Bronchial epithelial cell (primary cell): ENCODE data around the gene RPTN. TPM values are rescaled to one million over a fixed set of nuclear protein-coding genes. Genes with fewer than 3 reads are reported as not detected.
A peak's percentile ranks its signal among the peaks of the same experiment; 100 is the strongest.

Experiments used
- DNase-seq: peaks from one replicate; pipeline ENCODE4 v3.0.0-alpha.2; 2010; ENCODE audit warnings: low read depth
- FAIRE-seq: peaks from 2 replicates; lab custom pipeline; 2011; peaks lifted over from hg19 to GRCh38; lab: Jason Lieb, UNC
- H3K27me3 ChIP-seq: 2 replicates; pipeline ENCODE4 v1.5.1; 2011; ENCODE audit warnings: low read length; ENCODE audit not compliant: control insufficient read depth, insufficient read depth
- H3K36me3 ChIP-seq: 2 replicates; pipeline ENCODE4 v1.5.1; 2011; ENCODE audit warnings: low read length; ENCODE audit not compliant: control insufficient read depth, insufficient read depth
- H3K4me3 ChIP-seq: 2 replicates; pipeline ENCODE4 v1.5.1; 2011; ENCODE audit warnings: mild to moderate bottlenecking, low read depth, low read length, control low read depth
- total RNA-seq: library from RNA; depleted of rRNA; stranded (reverse); fragments of >200 nt; gene quantifications from 2 replicates; pipeline ENCODE4 v1.2.1, GENCODE V29; 2014
- TF ChIP-seq, protein P1 (sequence below): IDR thresholded peaks from 2 replicates; pipeline ENCODE4 v1.5.1; 2011; ENCODE audit warnings: mild to moderate bottlenecking, moderate library complexity, low read length, control low read depth, inconsistent platforms; ENCODE audit not compliant: insufficient read depth, severe bottlenecking

Gene RPTN
- total RNA-seq, 1 donor from 2014 or later: 0.53 TPM

GRCh38 chr1:152189657-152190442, 30.8 kb upstream of the RPTN start:
- Histone ChIP-seq H3K4me3 (peak overlapping the region; percentile 38), H3K36me3 (no peaks in the 10 kb centered on the region), H3K27me3 (no peaks in the 10 kb centered on the region)
- TF ChIP-seq, protein P1, sequence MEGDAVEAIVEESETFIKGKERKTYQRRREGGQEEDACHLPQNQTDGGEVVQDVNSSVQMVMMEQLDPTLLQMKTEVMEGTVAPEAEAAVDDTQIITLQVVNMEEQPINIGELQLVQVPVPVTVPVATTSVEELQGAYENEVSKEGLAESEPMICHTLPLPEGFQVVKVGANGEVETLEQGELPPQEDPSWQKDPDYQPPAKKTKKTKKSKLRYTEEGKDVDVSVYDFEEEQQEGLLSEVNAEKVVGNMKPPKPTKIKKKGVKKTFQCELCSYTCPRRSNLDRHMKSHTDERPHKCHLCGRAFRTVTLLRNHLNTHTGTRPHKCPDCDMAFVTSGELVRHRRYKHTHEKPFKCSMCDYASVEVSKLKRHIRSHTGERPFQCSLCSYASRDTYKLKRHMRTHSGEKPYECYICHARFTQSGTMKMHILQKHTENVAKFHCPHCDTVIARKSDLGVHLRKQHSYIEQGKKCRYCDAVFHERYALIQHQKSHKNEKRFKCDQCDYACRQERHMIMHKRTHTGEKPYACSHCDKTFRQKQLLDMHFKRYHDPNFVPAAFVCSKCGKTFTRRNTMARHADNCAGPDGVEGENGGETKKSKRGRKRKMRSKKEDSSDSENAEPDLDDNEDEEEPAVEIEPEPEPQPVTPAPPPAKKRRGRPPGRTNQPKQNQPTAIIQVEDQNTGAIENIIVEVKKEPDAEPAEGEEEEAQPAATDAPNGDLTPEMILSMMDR: peak; percentile 64
- FAIRE-seq (no peak), DNase-seq (peak; percentile 74)

GRCh38 chr1:152188673-152189591, 29.9 kb upstream of the RPTN start:
- FAIRE-seq (no peak), DNase-seq (peak; percentile 61)
- TF ChIP-seq, protein P1: peak; percentile 75
- H3K36me3 ChIP-seq: no peaks in the 10 kb centered on the region
- H3K27me3 ChIP-seq: no peaks in the 10 kb centered on the region
- H3K4me3 ChIP-seq: peak overlapping the region; percentile 38

GRCh38 chr1:152186556-152187285, 27.7 kb upstream of the RPTN start:
- no peaks in the 10 kb centered on the region for H3K36me3 ChIP-seq
- TF ChIP-seq, protein P1: no peak
- DNase-seq (peak; percentile 83), FAIRE-seq (peak; percentile 64)
- no peaks in the 10 kb centered on the region for H3K27me3 ChIP-seq
- no peak overlapping the region for H3K4me3 ChIP-seq

DNA sequence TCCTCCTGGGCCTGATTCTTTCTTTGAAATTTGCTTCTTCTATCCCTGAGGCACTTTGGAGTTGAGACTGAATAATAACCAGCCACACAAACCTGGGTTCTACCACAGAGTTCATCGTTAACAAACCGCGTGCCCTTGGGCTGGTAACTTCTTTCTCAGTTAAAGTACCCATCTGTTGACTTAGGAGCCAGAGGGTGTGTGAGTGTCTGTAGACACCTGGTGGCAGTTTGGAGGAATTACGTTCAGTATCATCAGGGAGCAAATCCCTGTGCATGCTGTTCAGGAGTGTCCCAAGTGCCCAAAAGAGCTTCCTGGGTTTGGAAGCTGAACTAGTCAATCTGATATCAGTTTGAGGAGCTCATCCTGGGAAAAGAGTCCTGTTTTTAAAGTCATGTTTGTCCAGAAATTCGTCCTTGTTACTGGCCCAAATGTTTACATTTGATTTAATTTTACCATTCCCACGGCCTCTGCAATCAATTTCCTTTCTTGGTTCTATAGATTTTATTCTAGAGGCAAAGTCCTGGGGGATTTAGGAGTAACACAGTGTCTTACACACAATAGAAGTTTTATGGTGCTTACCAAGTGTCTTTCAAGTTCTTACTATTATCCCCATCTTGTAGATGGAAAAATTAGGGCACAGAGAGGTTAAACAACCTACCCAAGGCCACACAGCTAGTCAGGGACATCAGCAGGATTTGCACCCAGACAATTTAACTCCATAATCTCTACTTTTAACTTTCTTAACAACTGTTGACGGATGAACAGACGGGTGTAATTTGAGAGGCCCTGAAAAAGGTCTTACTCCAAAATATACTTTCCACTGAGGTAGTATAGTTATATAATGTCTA, 26.7 kb upstream of the RPTN start:
- Histone ChIP-seq H3K4me3 (no peak overlapping the region), H3K36me3 (no peaks in the 10 kb centered on the region), H3K27me3 (no peaks in the 10 kb centered on the region)
- no peak for FAIRE-seq
- TF ChIP-seq, protein P1: peak; percentile 79
- DNase-seq: peak; percentile 78

GRCh38 chr1:152182944-152183361, 23.9 kb upstream of the RPTN start:
- FAIRE-seq (peak; percentile 98), DNase-seq (peak; percentile 99)
- no peaks in the 10 kb centered on the region for H3K27me3 ChIP-seq
- TF ChIP-seq, protein P1: no peak
- H3K36me3 ChIP-seq: no peaks in the 10 kb centered on the region
- H3K4me3 ChIP-seq: no peak overlapping the region
